SKM-1 (cell line): Measurements from ENCODE around the gene OPA3.

Experiments used
- DNase-seq: peaks from one replicate; lab custom pipeline; 2025; ENCODE audit not compliant: unreplicated experiment; lab: John Stamatoyannopoulos, UW

Gene OPA3

DNA sequence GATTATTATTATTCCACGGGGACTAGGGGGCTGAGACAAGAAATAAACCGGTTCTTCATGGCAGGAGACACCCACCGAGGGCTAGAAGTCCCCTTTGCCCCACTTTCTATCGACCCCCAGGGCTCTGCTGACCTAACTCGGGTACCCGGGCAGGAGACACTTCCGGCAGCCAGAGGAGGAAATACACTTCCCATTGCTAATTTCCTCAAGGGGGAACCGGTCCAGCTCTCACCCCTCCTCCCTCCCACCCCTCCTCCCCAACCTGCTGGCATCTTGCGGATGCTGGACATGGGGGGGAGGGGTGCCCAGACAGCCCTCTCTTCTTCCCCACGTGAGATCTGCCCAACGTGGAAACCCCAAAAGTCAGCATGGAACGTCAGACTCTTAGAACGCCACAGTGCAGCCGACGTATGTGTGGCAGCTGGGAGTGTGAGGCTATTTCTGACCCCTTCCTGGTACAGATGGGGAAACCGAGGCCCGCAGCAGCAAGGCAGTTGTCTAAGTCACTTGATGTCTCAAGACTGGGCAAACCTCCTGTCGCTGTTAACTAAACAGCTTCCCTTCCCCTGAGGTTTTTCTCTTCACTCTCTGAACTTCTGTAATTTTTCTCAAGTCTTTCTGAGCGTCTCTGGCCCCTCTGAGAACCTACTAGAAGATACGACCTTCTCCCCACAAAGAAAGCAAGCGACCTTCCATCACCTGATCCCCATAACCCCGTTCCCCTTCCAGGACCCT is 13.8 kb upstream of the OPA3 start:
- no peak for DNase-seq

DNA sequence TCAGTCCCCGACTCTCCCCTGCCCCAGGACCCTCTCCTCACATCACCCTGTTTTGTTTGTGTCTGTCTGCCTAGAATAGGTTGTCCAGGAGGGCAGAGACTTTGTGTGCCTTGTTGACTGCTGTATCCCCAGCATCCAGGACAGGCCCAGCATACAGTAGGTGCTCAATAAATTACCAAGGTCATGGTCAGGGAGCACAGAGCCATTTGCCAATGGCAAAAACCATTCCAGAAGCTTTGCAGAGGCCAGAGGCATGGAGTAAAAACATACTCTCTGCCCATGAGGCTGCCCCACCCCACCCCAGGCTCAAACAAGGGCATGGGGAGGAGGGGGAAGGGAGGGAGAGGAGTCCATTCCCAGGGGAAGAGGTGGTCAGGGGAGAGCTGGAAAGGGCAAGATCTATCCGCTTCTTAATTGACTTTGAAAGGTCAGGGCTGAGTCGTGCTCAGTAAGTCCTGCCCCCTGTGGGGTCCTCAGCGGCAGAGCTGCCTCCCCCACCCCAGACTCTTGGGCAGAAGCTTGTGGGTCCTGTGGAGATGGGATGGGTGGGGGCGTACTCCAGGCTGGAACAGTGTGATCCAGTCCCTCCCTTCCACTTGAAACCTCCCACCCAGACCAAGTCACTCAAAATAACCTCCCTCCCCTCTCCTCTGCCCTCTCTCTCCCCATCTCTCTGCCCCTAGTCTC is 13.0 kb upstream of the OPA3 start:
- no peak for DNase-seq

DNA sequence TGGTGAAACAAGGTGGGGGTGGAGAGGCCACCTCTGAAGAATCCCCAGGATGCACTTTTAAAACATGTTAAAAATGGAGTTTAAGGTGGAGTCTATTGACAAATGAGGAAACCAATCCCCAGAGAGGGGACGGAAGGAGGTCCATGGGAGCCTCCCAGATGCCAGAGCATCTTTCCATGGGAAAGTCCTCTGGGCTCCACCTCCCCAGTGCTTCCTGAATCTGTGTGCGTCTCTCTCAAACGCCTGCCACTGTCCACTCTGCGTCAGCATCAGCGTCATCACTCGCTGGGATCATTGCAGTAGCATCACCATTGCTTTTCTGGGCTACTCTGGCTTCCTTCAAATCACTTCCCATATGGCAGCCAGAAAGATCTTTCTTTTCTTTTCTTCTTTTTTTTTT is 11.2 kb upstream of the OPA3 start:
- DNase-seq = no peak

DNA sequence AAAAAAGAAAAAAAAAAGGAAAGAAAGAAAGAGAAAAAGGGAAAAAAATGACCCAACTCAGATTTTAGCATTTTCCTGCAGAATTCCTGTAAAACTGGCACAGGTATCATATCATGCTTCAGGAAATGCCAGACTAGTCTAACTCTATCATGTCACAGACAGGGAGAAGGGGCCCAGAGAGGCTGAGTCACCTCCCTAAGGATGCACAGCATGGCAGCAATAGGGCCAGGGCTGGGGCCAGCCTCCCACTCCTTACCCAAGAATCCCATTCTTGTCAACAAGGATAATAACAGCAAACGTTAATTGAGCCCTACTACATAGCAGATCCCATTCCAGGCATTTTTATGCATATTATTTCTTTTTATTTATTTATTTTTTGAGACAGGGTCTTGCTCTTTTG is 8.9 kb upstream of the OPA3 start:
- no peak for DNase-seq

DNA sequence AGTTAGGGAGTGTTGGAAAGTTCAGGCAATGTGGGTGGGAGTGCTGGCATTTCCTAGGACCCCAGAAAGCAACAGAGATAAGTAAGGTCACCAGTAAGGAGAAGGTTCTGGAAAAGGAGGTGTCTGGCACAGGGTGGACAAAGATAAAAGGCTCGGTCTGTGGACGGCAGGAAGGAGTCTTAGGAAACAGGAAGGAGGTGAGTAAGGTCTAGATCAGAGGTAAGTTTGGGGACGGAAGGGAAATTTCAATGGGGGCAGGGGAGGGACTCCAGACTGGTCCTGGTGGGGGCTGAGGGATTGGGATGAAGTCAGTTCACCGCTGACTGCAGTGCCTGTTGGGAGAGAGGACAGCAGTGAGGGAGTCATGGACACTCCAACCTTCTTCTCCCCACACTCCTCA is 7.8 kb upstream of the OPA3 start:
- DNase-seq = no peak

GRCh38 chr19:45591638-45592005 is 7.0 kb upstream of the OPA3 start:
- DNase-seq = no peak

GRCh38 chr19:45591004-45591637 is 6.5 kb upstream of the OPA3 start:
- DNase-seq = no peak

DNA sequence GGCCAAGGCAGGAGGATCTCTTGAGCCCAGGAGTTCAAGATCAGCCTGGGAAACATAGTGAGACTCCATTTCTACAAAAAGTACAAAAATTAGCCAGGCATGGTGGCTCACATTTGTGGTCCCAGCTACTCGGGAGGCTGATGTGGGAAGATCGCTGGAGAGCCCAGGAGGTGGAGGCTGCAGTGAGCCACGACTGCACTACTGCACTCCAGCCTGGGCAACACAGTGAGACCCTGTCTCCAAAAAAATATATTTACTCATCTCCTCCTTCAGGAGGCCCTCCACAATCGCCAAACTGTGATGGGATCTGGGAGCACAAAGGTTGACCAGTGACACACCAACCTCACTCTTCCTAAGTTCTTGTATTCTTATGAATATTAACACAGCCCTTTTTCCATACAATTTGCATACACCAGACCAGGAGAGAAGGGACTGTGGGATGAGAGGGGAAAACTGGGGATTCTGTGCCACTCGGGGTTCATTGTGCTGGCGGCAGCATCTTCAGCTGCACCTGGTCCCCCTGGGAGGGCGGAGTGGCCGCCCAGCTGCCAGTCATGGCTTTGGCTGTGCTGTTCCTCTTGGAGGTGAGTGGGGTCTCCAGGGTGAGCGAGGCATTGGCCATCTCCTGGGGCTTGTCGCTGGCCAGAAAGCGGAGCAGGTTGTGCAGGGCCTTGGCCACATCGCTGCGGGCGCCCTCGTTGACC is 5.8 kb upstream of the OPA3 start:
- no peak for DNase-seq

- no peak for DNase-seq
These were observed 5.2 kb upstream of the OPA3 start for GRCh38 chr19:45589768-45590167.

- DNase-seq = no peak
These were observed 3.3 kb upstream of the OPA3 start for GRCh38 chr19:45587873-45588272.

GRCh38 chr19:45585158-45585577 is 566 bp upstream of the OPA3 start:
- DNase-seq = no peak

DNA sequence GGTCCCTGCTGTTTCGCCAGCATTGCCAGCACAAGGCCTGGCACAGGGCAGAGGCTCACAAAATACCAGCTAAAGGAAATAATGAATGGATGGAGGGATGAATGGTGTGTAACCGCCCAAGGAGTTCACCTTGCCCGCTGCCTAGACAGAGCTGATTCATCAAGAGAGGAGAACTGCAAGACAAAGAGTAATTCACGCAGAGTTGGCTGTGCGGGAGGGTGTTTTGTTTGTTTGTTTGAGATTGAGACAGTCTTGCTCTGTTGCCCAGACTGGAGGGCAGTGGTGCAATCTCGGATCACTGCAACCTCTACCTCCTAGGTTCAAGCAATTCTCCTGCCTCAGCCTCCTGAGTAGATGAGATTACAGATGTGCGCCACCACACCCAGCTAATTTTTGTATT is 3.0 kb downstream of the OPA3 start:
- no peak for DNase-seq

- DNase-seq = no peak
These were observed 5.7 kb downstream of the OPA3 start for GRCh38 chr19:45578861-45579260.

GRCh38 chr19:45577111-45577905 is 7.3 kb downstream of the OPA3 start:
- no peak for DNase-seq

GRCh38 chr19:45576682-45577081 is 7.9 kb downstream of the OPA3 start:
- DNase-seq = no peak

DNA sequence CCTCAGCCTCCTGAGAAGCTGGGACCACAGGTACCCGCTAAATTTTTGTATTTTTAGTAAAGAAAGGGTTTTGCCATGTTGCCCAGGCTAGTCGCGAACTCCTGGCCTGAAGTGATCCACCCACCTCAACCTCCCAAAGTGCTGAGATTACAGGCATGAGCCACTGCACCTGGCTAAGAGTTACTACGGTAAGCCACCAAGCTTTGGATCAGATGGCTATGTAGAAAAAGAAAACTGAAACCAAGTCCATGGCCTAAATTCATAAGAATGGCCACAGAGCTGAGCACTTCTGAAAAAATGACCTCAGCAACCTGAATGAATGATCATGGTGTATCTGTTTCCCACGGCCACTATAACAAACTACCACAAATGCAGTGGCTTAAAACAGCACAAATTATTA is 9.4 kb downstream of the OPA3 start:
- DNase-seq = no peak

DNA sequence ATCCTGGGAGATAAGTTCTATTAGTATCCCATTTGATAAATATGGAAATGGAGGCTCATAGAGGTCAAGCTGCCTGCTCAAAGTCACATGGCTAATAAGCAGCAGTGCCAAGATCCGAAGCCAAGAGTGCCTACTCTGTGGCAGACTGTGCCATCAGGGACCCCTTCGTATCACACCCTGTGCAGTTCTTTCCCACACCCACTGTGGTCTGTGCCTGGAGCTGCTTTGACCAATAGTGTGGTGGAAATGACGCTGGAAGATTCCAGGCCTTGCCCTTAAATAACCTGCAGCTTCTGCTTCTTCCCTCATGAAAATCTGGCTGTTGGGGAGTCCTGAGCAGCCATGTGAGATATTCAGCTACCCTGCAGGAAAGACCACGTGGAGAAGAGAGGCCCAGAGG is 10.1 kb downstream of the OPA3 start:
- DNase-seq = no peak

DNA sequence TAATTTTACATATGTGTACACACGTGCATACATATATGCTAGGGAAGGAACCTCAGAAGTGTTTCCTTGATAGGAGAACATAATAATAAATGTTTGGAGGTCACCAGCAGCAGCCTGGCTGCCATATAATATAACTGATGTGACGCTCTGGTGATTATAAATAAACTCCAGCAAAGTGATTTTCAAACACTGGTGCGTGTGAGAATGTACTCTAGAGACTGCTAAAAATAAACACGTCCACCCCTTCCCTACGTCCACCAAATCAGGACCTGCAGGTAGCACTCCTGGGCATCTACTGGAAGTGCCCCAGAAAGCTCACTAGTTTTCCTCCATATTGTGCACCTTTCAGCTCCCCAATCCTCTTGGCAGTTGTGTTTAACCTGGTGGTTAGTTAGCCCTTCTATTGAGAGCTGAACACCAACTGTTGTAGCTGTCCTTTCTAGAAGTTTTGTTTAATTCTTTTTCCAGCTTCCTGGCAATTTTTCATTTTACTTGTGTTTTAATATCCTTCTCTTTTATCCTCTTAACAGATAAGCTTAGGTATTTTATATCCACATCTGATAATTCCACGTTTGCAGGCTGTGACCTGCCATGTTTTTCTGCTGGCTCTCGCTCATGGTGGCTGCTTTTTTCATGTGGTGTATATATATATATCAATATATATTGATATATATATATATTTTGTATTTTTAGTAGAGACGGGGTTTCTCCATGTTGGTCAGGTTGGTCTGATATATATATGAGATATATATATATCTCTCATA is 13.0 kb downstream of the OPA3 start:
- DNase-seq = no peak

- no peak for DNase-seq
These were observed 14.8 kb downstream of the OPA3 start for GRCh38 chr19:45569619-45570421.
